Measurements from ENCODE around the gene RNF144B. TPM values are rescaled to one million over a fixed set of nuclear protein-coding genes. Genes with fewer than 3 reads are reported as not detected.

Gene RNF144B
- total and polyA plus RNA-seq, 2 experiments from 2014 or later, result 0.48 to 1.1 TPM

DNA sequence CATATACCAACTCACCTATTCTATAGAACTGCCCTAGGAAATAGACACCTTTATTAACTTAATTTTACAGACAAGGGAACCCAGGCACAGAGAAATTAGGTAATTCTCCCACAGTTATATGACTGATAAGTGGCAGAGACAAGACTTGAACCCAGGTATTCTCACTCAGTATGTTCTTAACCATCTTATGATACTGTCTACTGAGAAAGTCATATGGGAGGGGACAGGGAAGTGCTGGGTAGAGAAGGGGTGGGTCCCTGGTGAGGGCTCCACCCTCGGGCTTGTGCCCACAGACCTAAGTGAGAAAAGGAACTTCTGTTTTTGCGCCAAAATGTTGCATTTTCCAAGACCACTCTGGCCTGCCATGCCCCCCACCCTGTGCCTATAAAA, 123.5 kb downstream of the RNF144B start:
- H3K27ac ChIP-seq, result no peak overlapping the region
- no peaks in the 10 kb centered on the region for H3K27me3 ChIP-seq
- DNase-seq (ENCODE audit: low read depth in 1 of 2, low spot score in 1 of 2), result no peak
- H3K4me3 ChIP-seq, result no peak overlapping the region
- TF ChIP-seq, protein P1, sequence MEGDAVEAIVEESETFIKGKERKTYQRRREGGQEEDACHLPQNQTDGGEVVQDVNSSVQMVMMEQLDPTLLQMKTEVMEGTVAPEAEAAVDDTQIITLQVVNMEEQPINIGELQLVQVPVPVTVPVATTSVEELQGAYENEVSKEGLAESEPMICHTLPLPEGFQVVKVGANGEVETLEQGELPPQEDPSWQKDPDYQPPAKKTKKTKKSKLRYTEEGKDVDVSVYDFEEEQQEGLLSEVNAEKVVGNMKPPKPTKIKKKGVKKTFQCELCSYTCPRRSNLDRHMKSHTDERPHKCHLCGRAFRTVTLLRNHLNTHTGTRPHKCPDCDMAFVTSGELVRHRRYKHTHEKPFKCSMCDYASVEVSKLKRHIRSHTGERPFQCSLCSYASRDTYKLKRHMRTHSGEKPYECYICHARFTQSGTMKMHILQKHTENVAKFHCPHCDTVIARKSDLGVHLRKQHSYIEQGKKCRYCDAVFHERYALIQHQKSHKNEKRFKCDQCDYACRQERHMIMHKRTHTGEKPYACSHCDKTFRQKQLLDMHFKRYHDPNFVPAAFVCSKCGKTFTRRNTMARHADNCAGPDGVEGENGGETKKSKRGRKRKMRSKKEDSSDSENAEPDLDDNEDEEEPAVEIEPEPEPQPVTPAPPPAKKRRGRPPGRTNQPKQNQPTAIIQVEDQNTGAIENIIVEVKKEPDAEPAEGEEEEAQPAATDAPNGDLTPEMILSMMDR (IDR thresholded peaks at IDR 0.05; ENCODE audit: low read depth, low read length), result no peak
- H3K36me3 ChIP-seq, result no peaks in the 10 kb centered on the region
- H3K9me3 ChIP-seq (ENCODE audit: low read depth), result no peaks in the 10 kb centered on the region
- peaks cover 1% of the 10 kb centered on the region for H3K4me1 ChIP-seq (ENCODE audit: low read depth)

DNA sequence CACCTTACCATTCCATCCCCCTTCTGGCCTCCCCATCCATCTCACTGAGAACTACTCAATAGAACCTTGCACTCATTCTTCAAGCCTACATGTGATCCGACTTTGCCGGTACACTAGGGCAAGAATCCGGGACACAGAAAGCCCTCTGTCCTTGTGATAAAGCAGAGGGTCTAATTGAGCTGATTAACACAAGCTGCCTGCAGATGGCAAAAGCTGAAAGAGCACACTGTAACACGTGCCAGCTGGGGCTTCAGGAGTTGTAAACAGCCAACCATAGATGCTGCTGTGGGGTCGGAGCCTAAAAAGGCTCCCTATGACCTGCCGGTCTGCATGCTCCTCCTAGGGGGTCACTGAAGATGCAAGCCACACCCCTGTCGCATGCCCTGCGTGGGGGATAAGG, 124.1 kb downstream of the RNF144B start:
- DNase-seq (ENCODE audit: low read depth in 1 of 2, low spot score in 1 of 2), result no peak
- Histone ChIP-seq H3K4me1 (ENCODE audit: low read depth) (peaks cover 6% of the 10 kb centered on the region), H3K9me3 (ENCODE audit: low read depth) (no peaks in the 10 kb centered on the region), H3K4me3 (no peak overlapping the region), H3K27ac (no peak overlapping the region), H3K36me3 (no peaks in the 10 kb centered on the region), H3K27me3 (no peaks in the 10 kb centered on the region)
- TF ChIP-seq, protein P1 (IDR thresholded peaks at IDR 0.05; ENCODE audit: low read depth, low read length), result no peak

DNA sequence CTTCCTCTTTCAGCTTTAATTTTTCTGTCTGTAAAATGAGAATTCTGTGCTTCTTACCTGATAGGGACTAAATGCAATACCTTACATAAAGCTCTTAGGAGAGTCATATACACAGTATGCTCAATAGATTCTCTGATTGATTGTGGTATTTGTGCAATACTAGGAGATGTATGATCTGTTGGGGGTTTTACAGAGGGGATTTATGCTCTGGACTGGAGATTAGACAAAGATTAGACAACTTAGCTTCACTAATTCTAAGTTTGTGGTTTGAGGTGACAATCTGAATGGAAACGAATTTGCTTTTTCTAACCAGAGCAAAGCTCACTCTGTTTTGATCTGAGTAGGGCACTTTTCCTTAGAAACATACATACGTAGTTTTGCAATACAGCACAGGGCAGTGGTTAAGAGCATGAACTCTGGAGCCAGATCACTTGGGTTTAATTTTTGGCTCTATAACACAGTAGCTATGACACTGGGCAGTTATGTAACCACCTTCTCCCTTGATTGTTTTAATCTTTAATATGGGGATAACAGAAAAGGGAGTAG, 126.2 kb downstream of the RNF144B start:
- H3K27me3 ChIP-seq, result no peaks in the 10 kb centered on the region
- H3K36me3 ChIP-seq, result no peaks in the 10 kb centered on the region
- peaks cover 6% of the 10 kb centered on the region for H3K4me1 ChIP-seq (ENCODE audit: low read depth)
- DNase-seq (ENCODE audit: low read depth in 1 of 2, low spot score in 1 of 2), result no peak
- H3K9me3 ChIP-seq (ENCODE audit: low read depth), result no peaks in the 10 kb centered on the region
- TF ChIP-seq, protein P1 (IDR thresholded peaks at IDR 0.05; ENCODE audit: low read depth, low read length), result no peak
- no peak overlapping the region for H3K4me3 ChIP-seq
- H3K27ac ChIP-seq, result no peak overlapping the region

DNA sequence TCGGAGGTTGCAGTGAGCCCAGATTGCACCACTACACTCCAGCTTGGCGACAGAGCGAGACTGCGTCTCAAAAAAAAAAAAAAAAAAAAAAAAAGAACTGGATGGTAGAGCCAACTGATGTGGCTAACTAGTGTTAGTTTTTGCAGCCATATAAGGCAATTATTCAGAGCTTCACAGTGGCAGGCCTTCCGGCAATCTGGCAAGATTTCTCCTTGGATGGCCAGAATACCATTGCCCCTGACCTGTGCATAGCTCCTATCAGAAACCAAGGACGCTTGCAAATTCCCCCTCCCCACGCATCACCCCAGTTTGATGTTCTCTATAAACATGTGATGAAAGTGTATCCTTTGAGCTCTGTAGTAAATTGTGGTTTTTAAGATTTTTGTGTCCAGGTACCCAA, 127.0 kb downstream of the RNF144B start:
- Histone ChIP-seq H3K27ac (no peak overlapping the region), H3K4me1 (ENCODE audit: low read depth) (peaks cover 6% of the 10 kb centered on the region), H3K4me3 (no peak overlapping the region), H3K27me3 (no peaks in the 10 kb centered on the region), H3K36me3 (no peaks in the 10 kb centered on the region), H3K9me3 (ENCODE audit: low read depth) (no peaks in the 10 kb centered on the region)
- TF ChIP-seq, protein P1 (IDR thresholded peaks at IDR 0.05; ENCODE audit: low read depth, low read length), result no peak
- no peak for DNase-seq (ENCODE audit: low read depth in 1 of 2, low spot score in 1 of 2)

DNA sequence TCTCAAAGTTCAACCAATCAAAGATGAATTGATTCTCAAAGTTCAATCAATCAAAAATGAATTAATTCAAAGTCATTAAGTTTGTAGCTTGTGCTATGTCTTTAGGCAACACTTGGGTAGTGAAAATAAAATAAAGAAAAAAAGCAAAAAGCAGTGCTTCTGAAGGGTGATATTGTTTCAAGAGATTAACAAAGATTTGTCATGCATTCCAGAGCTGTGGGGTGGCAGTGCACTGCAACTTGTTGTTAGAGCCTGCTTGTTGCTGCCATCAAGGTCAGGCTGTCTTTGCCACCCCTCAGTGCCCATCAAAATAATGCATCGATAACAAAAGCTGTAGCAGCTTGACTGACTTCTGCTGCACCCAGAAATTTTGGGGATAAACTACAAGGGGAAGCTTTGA, 128.6 kb downstream of the RNF144B start:
- DNase-seq (ENCODE audit: low read depth in 1 of 2, low spot score in 1 of 2), result no peak
- H3K27me3 ChIP-seq, result no peaks in the 10 kb centered on the region
- H3K4me1 ChIP-seq (ENCODE audit: low read depth), result peaks cover 6% of the 10 kb centered on the region
- H3K36me3 ChIP-seq, result no peaks in the 10 kb centered on the region
- H3K9me3 ChIP-seq (ENCODE audit: low read depth), result no peaks in the 10 kb centered on the region
- H3K4me3 ChIP-seq, result no peak overlapping the region
- TF ChIP-seq, protein P1 (IDR thresholded peaks at IDR 0.05; ENCODE audit: low read depth, low read length), result no peak
- no peak overlapping the region for H3K27ac ChIP-seq

Other genes starting within 250 kb of the RNF144B start
- gene TPMT, start 232.3 kb upstream of the RNF144B start, total RNA-seq, result 9.5 and 13.1 TPM in 2 replicates
- gene TPMT, start 232.3 kb upstream of the RNF144B start, polyA plus RNA-seq, result 13.5 and 14.0 TPM in 2 replicates
- 11.7 and 15.4 TPM in 2 replicates for gene KDM1B, start 231.9 kb upstream of the RNF144B start, total RNA-seq
- 1.5 and 1.6 TPM in 2 replicates for gene KDM1B, start 231.9 kb upstream of the RNF144B start, polyA plus RNA-seq
- 95.3 and 128 TPM in 2 replicates for gene DEK, start 122.8 kb upstream of the RNF144B start, total RNA-seq
- gene DEK, start 122.8 kb upstream of the RNF144B start, polyA plus RNA-seq, result 80.8 and 90.6 TPM in 2 replicates

Measured in cardiac muscle cell (in vitro differentiated cells and primary cell).